ENCODE results near the gene PPM1E.

The PPM1E gene

GRCh38 chr17:58974354-58974753, 218.7 kb downstream of the PPM1E start:
- TF ChIP-seq CTCF (IDR thresholded peaks at IDR 0.05; ENCODE audit: low read depth, low read length) = no peak
- TF ChIP-seq POLR2A (IDR thresholded peaks at IDR 0.05; ENCODE audit: extremely low read depth, insufficient read length) = no peak
- TF ChIP-seq MAX (IDR thresholded peaks at IDR 0.05; ENCODE audit: low read depth, low read length) = no peak
- TF ChIP-seq MYC (IDR thresholded peaks at IDR 0.05; ENCODE audit: low read depth, low read length) = no peak
- DNase-seq (ENCODE audit: low read depth) = no peak
- no peak overlapping the region for H3K4me3 ChIP-seq (ENCODE audit: low read depth, low read length)

GRCh38 chr17:58976541-58976940, 220.9 kb downstream of the PPM1E start:
- DNase-seq (ENCODE audit: low read depth) = no peak
- H3K4me3 ChIP-seq (ENCODE audit: low read depth, low read length) = no peak overlapping the region
- no peak for TF ChIP-seq POLR2A (IDR thresholded peaks at IDR 0.05; ENCODE audit: extremely low read depth, insufficient read length)
- no peak for TF ChIP-seq MAX (IDR thresholded peaks at IDR 0.05; ENCODE audit: low read depth, low read length)
- TF ChIP-seq CTCF (IDR thresholded peaks at IDR 0.05; ENCODE audit: low read depth, low read length) = no peak
- TF ChIP-seq MYC (IDR thresholded peaks at IDR 0.05; ENCODE audit: low read depth, low read length) = no peak

GRCh38 chr17:58980706-58981481, 225.2 kb downstream of the PPM1E start:
- no peak for DNase-seq (ENCODE audit: low read depth)
- TF ChIP-seq MAX (IDR thresholded peaks at IDR 0.05; ENCODE audit: low read depth, low read length) = no peak
- TF ChIP-seq MYC (IDR thresholded peaks at IDR 0.05; ENCODE audit: low read depth, low read length) = no peak
- no peak overlapping the region for H3K4me3 ChIP-seq (ENCODE audit: low read depth, low read length)

GRCh38 chr17:58982626-58983025, 227.0 kb downstream of the PPM1E start:
- no peak for TF ChIP-seq CTCF (IDR thresholded peaks at IDR 0.05; ENCODE audit: low read depth, low read length)
- TF ChIP-seq MYC (IDR thresholded peaks at IDR 0.05; ENCODE audit: low read depth, low read length) = no peak
- TF ChIP-seq MAX (IDR thresholded peaks at IDR 0.05; ENCODE audit: low read depth, low read length) = no peak
- no peak for TF ChIP-seq POLR2A (IDR thresholded peaks at IDR 0.05; ENCODE audit: extremely low read depth, insufficient read length)
- DNase-seq (ENCODE audit: low read depth) = no peak
- H3K4me3 ChIP-seq (ENCODE audit: low read depth, low read length) = no peak overlapping the region

GRCh38 chr17:58985367-58985766, 229.7 kb downstream of the PPM1E start:
- TF ChIP-seq MAX (IDR thresholded peaks at IDR 0.05; ENCODE audit: low read depth, low read length) (no peak), MYC (IDR thresholded peaks at IDR 0.05; ENCODE audit: low read depth, low read length) (no peak), CTCF (IDR thresholded peaks at IDR 0.05; ENCODE audit: low read depth, low read length) (no peak), POLR2A (IDR thresholded peaks at IDR 0.05; ENCODE audit: extremely low read depth, insufficient read length) (no peak)
- H3K4me3 ChIP-seq (ENCODE audit: low read depth, low read length) = no peak overlapping the region
- peak; percentile 37 for DNase-seq (ENCODE audit: low read depth)

GRCh38 chr17:58985971-58986370, 230.3 kb downstream of the PPM1E start:
- TF ChIP-seq MYC (IDR thresholded peaks at IDR 0.05; ENCODE audit: low read depth, low read length) (no peak), MAX (IDR thresholded peaks at IDR 0.05; ENCODE audit: low read depth, low read length) (no peak), CTCF (IDR thresholded peaks at IDR 0.05; ENCODE audit: low read depth, low read length) (no peak), POLR2A (IDR thresholded peaks at IDR 0.05; ENCODE audit: extremely low read depth, insufficient read length) (no peak)
- no peak overlapping the region for H3K4me3 ChIP-seq (ENCODE audit: low read depth, low read length)
- DNase-seq (ENCODE audit: low read depth) = no peak
